Mononuclear cell (primary cell): Measurements from ENCODE around the gene OR5K4. TPM values are rescaled to one million over a fixed set of nuclear protein-coding genes. Genes with fewer than 3 reads are reported as not detected.

ENCODE experiments used
- H3K27me3 ChIP-seq: 2 replicates; pipeline ENCODE4 v1.6.0; 2011; ENCODE audit warnings: low read length, control low read depth; ENCODE audit not compliant: insufficient read depth
- H3K4me1 ChIP-seq: 2 replicates; pipeline ENCODE4 v1.5.1; 2011; ENCODE audit warnings: mild to moderate bottlenecking, low read length, control low read depth; ENCODE audit not compliant: insufficient read depth
- H3K4me3 ChIP-seq: 2 replicates; pipeline ENCODE4 v1.5.1; 2011; ENCODE audit warnings: mild to moderate bottlenecking, low read length, moderate library complexity
- H3K9me3 ChIP-seq: 2 replicates; pipeline ENCODE4 v1.5.1; 2011; ENCODE audit warnings: low read depth, mild to moderate bottlenecking, control low read depth, low read length
- total RNA-seq: library from RNA; depleted of rRNA; stranded (reverse); fragments of >200 nt; gene quantifications from one replicate; pipeline ENCODE4 v1.2.3, GENCODE V29; 2012

OR5K4 gene, protein sequence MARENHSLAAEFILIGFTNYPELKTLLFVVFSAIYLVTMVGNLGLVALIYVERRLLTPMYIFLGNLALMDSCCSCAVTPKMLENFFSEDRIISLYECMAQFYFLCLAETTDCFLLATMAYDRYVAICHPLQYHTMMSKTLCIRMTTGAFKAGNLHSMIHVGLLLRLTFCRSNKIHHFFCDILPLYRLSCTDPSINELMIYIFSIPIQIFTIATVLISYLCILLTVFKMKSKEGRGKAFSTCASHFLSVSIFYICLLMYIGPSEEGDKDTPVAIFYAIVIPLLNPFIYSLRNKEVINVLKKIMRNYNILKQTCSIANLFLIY
- total RNA-seq: not detected

DNA sequence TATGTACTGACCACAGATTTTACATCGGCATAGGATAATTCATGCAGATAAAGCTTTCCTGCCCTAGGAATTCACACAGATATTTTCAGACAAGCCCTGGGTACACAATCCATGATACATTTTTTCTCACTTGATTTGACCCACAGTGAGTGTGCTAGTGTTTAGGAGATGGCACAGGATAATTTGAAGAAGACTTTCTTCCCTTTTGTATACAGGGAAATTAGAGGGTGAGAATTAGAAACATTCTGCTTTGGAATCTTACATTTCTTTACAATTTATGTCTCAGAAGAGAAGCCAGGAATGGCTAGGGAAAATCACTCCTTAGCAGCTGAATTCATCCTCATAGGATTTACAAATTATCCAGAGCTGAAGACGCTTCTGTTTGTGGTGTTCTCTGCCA is at the start of gene OR5K4:
Gene OR5K4, plus strand, starts transcription at position 301 of the 400 bp plus-strand sequence. Its CDS starts 0 bp downstream, at position 301.
- Histone ChIP-seq H3K27me3 (no peaks in the 10 kb centered on the region), H3K4me1 (no peaks in the 10 kb centered on the region), H3K9me3 (no peaks in the 10 kb centered on the region), H3K4me3 (no peak within 1 kb of the TSS)

DNA sequence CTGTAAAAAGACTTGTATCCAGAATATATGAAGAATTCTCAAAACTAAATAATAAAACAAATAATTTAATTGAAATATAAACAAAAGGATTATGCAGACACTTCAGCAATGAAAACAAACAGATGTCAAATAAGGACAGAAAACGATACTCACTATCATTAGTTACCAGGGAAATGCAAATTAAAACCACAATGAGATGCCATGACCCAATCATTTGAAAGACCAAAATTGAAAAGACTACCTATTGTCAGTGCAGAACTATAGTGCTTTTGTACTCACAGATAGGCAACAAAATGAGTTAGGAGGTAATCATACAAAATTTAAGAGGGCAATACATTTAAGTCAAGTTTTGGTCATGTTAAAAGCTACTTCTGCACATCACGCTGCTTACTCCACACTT is 31.6 kb upstream of the OR5K4 start:
- Histone ChIP-seq H3K4me3 (no peak overlapping the region), H3K4me1 (no peaks in the 10 kb centered on the region), H3K9me3 (no peaks in the 10 kb centered on the region)

DNA sequence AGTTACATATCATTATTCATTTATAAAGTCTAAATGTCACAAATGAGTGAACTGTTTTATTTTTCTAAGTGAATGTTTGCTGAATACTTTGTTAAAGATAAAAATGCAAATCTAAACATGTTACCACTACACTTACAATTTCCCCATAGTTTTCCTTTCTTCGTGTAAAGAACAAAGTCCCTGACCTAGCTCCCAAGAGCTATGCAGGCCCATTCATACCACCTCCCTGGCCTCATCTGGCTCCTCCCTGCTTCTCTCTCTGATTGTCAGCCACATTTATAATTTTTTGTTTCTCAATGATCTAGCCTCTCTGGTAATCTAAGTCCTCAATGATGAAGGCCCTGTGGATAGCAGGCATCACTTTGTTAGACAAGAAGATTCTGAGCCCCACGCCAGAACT is 31.0 kb upstream of the OR5K4 start:
- Histone ChIP-seq H3K27me3 (no peaks in the 10 kb centered on the region), H3K4me3 (no peak overlapping the region), H3K9me3 (no peaks in the 10 kb centered on the region), H3K4me1 (no peaks in the 10 kb centered on the region)

More for the DNA sequence above, 31.6 kb upstream of the OR5K4 start:
- H3K27me3 ChIP-seq: no peaks in the 10 kb centered on the region

DNA sequence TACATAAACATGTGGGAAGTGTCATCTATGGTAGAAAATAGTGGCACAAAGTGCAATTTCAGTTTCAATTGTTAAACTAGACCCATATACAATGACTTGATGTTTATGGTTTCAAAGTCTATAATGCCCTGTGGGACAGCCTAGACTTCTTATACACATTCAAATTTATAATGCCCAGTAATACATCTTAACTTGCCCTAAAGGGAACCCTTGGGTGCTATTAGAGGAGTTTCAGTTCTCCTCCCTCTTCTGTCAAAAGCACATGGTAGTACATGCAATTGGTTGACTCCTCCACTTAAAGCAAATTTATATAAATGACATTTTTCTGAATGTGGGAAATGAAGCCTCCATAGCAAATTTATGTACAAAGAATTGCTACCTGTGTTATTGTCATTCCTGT is 30.2 kb upstream of the OR5K4 start:
- Histone ChIP-seq H3K9me3 (no peaks in the 10 kb centered on the region), H3K27me3 (no peaks in the 10 kb centered on the region), H3K4me1 (no peaks in the 10 kb centered on the region), H3K4me3 (no peak overlapping the region)

DNA sequence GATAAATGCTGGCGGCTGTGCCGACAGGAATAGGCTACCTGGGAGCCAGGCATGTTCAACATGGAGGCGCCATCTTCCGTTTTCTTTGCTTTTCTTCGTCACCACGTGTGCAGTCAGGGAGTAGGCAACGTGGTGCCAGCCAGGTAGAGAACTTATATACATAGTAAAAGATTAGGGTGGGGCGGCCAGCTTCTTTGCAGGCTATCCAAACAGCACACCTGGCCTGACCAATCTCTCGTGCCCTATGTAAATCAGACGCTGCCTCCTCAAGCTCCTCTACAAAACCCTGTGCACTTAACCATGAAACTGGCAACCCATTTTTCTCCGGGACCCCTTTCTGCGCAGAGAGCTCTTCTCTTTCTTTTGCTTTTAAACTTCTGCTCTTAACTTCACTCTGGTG is 28.6 kb upstream of the OR5K4 start:
- Histone ChIP-seq H3K4me3 (no peak overlapping the region), H3K9me3 (no peaks in the 10 kb centered on the region), H3K27me3 (peaks cover 2% of the 10 kb centered on the region), H3K4me1 (no peaks in the 10 kb centered on the region)

DNA sequence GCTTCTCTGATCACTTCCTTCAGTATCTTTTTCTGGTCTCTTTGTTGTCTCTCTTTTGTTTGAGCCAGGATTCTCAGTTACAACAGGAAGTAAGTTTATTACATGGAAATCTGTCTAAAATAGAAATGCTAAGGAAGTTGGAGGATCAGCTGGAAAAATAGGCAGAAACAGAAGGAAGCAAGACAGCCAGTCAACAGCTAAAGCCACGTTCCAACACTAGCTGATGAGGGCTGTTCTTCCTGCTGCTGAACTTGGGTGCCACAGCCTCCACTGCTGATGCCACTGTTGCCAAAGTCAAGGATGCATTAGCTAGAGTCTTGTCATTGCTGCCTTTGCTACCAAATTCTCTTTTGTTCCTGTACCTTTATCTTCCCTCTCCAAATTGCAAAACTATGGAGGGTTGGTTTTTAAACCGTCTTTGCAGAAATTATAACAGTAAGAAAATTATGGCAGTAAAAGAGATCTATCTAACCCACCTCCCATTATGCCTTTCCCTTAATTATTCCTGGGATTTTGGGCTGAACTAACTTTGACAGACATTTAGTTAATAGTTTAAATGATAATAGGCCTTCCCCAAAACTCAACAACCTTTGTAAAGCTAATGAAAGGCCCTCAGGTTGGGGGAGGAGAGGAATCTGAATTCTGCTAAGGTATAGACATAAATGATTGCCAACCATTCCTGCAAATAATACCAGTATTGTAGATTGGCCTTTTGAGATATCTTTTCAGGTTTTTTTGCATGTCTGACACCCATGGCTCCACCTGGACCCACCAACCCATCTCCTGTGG is 27.4 kb upstream of the OR5K4 start:
- Histone ChIP-seq H3K4me3 (no peak overlapping the region), H3K9me3 (no peaks in the 10 kb centered on the region), H3K4me1 (no peaks in the 10 kb centered on the region), H3K27me3 (peaks cover 6% of the 10 kb centered on the region)

DNA sequence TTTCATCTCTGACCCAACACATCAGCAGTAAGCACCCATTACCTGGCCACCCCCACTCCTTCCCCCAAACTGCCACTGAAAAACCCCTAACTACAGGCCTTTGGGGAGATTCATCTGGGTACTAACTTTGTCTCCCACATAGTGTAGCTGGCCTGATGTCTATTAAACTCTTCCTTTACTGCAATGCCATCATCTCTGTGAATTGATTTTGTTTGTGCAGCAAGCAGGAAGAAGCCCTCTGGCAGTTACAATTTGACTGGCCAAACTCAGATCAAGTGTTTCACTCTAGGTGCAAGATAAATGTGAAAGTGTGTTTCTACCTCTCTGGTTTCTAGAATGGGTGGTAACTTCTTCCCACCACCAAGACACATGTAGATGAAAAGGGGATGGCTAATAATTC is 26.7 kb upstream of the OR5K4 start:
- Histone ChIP-seq H3K4me3 (no peak overlapping the region), H3K27me3 (peaks cover 9% of the 10 kb centered on the region)

DNA sequence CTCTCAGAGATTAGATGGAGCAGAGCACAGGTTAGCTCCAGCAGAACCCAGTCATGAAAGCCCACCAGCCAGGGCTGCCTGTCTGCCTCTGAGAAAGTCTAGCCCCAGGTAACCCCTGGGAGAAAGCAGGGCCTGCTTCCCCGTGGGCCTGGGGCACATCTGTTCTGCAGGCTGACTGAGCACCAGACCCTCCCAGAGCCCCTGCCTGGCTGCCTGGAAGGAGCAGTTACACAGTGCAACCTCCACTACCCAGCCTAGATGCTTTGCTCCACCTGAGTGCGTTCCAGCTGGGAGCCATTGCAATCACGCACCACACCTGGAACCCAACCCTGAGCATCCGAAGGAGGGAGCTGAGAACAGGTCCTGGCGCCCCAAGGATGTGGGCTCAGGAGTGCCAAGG is 24.7 kb upstream of the OR5K4 start:
- Histone ChIP-seq H3K27me3 (peaks cover 9% of the 10 kb centered on the region), H3K9me3 (no peaks in the 10 kb centered on the region), H3K4me1 (no peaks in the 10 kb centered on the region), H3K4me3 (no peak overlapping the region)

More for the DNA sequence above, 26.7 kb upstream of the OR5K4 start:
- Histone ChIP-seq H3K4me1 (no peaks in the 10 kb centered on the region), H3K9me3 (no peaks in the 10 kb centered on the region)

DNA sequence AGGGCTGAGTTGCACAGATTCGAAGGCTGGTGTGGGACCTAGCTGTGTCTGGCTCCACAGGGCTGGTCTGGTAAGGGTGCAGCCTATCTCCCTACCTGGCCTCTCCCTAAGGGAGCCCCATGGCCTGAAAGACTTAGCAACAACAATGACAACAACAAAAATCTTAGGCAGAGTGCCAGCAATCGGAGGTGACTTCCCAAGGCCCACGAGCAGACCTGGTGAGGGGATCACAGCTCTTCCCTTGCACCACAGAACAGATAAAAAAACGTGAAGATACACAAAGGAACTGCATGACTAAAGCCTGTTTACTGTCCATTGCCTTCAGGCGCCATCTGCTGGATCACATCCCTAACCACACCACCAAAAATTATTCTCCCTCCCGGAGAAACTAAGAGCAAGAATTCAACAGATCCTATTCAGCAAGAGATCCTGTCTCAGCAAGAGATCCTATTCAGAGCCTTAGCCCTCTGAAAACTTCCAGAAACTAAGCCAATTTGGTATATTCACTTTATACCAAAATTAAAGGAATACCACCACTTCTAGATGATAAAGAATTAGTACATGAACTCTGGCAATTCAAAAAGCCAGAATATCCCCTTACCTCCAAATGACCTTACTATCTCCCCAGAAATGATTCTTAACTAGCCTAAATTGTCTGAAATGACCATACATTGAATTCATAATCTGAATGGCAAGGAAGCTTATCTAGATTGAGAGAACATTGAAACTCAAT is 24.1 kb upstream of the OR5K4 start:
- H3K4me3 ChIP-seq: no peak overlapping the region
- H3K27me3 ChIP-seq: peaks cover 14% of the 10 kb centered on the region
- no peaks in the 10 kb centered on the region for H3K4me1 ChIP-seq
- no peaks in the 10 kb centered on the region for H3K9me3 ChIP-seq

DNA sequence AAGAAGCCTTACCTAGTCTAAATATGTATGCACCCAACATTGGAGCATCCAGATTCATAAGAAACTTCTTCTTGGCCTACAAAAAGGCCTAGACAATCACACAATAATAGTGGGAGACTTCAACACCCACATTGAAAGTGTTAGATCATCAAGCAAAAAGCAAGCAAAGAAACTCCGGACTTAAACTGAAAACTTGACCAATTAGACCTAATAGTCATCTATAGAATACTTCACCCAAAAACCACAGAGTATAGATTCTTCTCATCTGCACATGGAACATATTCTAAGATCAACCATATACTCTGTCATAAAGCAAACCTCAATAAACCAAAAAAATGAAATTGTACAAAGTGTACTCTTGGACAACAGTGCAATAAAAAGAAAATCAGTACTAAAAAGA is 22.3 kb upstream of the OR5K4 start:
- Histone ChIP-seq H3K4me3 (no peak overlapping the region), H3K27me3 (peaks cover 14% of the 10 kb centered on the region), H3K9me3 (no peaks in the 10 kb centered on the region), H3K4me1 (no peaks in the 10 kb centered on the region)

DNA sequence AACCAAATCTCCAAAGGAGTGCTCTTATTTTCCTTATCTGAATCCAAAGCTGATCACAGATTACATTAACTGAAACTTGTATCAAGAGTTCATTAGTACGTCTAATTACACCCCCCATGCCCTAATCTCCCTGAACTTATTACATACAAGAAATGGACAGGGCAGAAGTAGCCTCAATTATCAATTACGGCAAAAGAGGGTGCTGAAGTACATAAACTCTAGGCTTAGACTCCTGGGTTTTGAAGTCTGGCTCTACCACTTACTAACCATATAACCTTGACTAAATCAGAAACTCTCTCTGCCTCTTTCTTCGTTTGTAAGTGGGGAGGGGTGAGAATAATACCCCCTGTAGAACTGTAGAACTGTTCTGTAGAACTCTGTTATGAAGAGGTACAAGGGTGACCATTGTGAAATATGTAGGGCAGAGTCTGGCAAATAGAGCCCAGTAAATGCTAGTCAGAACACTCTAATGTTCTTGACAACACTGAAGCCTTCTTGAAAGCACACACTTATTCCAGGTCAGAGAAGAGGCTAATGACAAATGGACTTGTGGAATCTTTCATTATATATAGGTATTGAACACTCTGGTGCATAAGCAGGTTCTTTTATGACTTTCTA is 19.6 kb upstream of the OR5K4 start:
- Histone ChIP-seq H3K27me3 (peaks cover 14% of the 10 kb centered on the region), H3K4me3 (no peak overlapping the region), H3K4me1 (no peaks in the 10 kb centered on the region), H3K9me3 (no peaks in the 10 kb centered on the region)

DNA sequence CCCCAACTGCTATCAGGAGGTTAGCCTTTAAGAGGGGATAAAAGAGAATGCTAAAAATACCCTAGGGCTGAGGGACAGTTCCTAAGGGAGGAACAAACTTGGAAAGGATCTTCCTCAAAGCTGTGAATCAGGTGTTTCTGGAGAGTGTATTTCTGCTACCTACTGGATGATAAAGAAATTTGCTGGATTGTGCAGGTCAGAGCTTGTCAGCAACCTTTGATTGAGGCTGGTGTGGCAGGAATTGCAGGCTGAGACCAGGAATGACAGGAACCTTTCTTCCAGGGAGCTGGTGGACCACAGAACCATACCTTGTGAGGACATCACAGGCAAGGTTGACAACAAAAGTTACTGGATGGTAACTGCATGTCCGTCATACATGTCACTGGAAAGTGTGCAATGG is 14.6 kb upstream of the OR5K4 start:
- no peaks in the 10 kb centered on the region for H3K9me3 ChIP-seq
- peaks cover 5% of the 10 kb centered on the region for H3K27me3 ChIP-seq
- no peaks in the 10 kb centered on the region for H3K4me1 ChIP-seq
- no peak overlapping the region for H3K4me3 ChIP-seq

DNA sequence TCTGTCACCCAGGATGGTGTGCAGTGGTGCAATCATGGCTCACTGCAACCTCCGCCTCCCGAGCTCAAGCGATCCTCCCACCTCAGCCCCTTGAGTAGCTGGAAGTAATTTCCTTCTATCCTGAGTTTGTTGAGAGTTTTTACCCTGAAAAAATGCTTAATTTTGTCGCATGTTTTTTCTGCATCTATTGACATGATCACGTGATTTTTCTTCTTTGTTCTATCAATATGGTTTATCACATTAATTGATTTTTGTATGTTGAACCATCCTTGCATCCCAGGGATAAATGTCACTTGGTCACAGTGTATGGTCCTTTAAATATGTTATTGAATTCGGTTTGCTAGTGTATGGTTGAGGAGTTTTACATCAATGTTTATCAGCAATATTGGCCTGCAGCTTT is 11.9 kb upstream of the OR5K4 start:
- no peaks in the 10 kb centered on the region for H3K4me1 ChIP-seq
- no peaks in the 10 kb centered on the region for H3K9me3 ChIP-seq
- H3K4me3 ChIP-seq: no peak overlapping the region
- H3K27me3 ChIP-seq: no peaks in the 10 kb centered on the region

DNA sequence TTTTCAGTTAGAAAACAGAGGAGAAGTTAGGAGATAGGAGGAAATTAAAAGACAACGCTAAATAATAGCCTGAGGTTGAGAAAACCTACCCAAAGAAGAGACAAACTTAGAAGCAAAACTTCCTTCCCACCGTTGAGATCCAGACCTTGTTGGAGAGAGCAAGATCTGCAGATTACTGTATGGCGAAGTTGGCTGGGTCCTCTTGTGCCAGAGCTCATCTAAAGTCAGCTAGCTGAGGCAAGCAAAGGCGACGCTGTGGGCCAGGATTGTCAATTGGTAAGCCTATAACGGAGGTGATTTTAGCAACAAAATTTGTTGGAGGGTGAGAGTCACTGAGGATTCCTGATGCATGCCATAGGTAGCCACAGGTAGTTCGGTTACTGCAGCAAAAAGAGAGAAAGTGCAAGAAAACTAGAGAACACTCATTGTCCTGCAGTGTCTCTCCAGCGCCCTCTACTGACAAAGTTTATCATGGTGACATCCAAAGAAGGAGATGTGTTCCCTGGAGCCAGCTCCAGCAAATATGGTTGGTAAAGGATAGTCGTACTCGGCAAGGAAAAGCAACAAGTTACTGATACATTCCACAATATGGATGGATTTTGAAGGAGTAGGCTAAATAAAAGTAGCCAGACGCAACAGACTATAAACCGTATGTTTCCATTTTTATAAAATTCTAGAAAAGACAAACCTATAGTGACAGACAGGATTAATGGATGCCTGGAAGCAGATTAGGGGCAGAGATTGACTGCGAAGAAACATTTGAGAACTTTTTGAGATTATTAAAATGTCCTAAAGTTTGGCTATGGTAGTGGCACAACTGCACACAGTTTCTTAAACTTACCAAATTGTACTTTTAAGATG is 9.8 kb upstream of the OR5K4 start:
- no peaks in the 10 kb centered on the region for H3K27me3 ChIP-seq
- no peaks in the 10 kb centered on the region for H3K9me3 ChIP-seq
- H3K4me1 ChIP-seq: no peaks in the 10 kb centered on the region
- no peak overlapping the region for H3K4me3 ChIP-seq
